HepG2 (cell line): Measurements from ENCODE around the gene IPPK. TPM values are rescaled to one million over a fixed set of nuclear protein-coding genes. Genes with fewer than 3 reads are reported as not detected.

Experiments
- ATAC-seq: fragments of 200-7000 bp; cut with Tn5 transposase; 3 replicates; pipeline ENCODE4 v1.9.1; 2020; ENCODE audit warnings: mild to moderate bottlenecking, moderate library complexity
- BruUV-seq: library from RNA; stranded (reverse); fragments of 400-500 nt; replicated peaks from 2 replicates; lab custom pipeline; 2021; lab: Mats Ljungman, UMichigan
- CTCF ChIA-PET: fragments of 300-600 bp; formaldehyde crosslinking; extraction: SDS; loops from one replicate; lab custom pipeline; 2021; ENCODE audit warnings: low total read pairs, inconsistent platforms, low intra/inter-chr PET ratio; lab: Yijun Ruan, JAX
- POLR2A ChIA-PET: fragments of 350-600 bp; sonication (Branson Sonifier 250); formaldehyde crosslinking; loops from one replicate; lab custom pipeline; 2020; ENCODE audit warnings: antibody characterized with exemption, inconsistent platforms; lab: Yijun Ruan, JAX
- DNase-seq: peaks from one replicate; pipeline ENCODE4 v3.0.0-alpha.2; 2015; ENCODE audit warnings: low spot score
- FAIRE-seq: peaks from 3 replicates; lab custom pipeline; 2011; peaks lifted over from hg19 to GRCh38; lab: Jason Lieb, UNC
- H2AFZ ChIP-seq: one replicate; pipeline ENCODE4 v1.6.1; 2011; ENCODE audit warnings: low read length, inconsistent platforms
- H3K27ac ChIP-seq: fragments of 300-600 bp; 3 replicates; pipeline ENCODE4 v1.8.0; 2011; ENCODE audit warnings: mixed run types, mild to moderate bottlenecking, mixed read lengths, low read length, inconsistent platforms; ENCODE audit not compliant: insufficient read depth; ENCODE audit errors: extremely low read length
- H3K27me3 ChIP-seq, 2 experiments: fragments of 200-600 bp in 1 of 2; 2 replicates in 1 of 2; 3 replicates in 1 of 2; pipeline versions ENCODE4 v1.6.0 to v1.8.0; 2011; ENCODE audit warnings: low read length in 2 of 2, mild to moderate bottlenecking in 2 of 2, moderate library complexity in 2 of 2, inconsistent platforms in 1 of 2; ENCODE audit not compliant: insufficient read depth in 2 of 2, control insufficient read depth in 1 of 2
- H3K36me3 ChIP-seq, 2 experiments: fragments of 200-600 bp in 1 of 2; replicated peaks in 1 of 2; 2 replicates in 1 of 2; 3 replicates in 1 of 2; pipeline versions ENCODE4 v1.5.1 to v1.8.0; 2011; ENCODE audit warnings: low read length in 2 of 2, inconsistent platforms in 1 of 2; ENCODE audit not compliant: insufficient read depth in 2 of 2, control insufficient read depth in 1 of 2
- H3K4me1 ChIP-seq: 2 replicates; pipeline ENCODE4 v1.5.1; 2012; ENCODE audit warnings: low read length, inconsistent platforms; ENCODE audit not compliant: insufficient read depth
- H3K4me2 ChIP-seq: 2 replicates; pipeline ENCODE4 v1.6.0; 2011; ENCODE audit warnings: low read depth, low read length, inconsistent platforms
- H3K4me3 ChIP-seq, 3 experiments: fragments of 200-600 bp in 1 of 3; sonication (generic), shearing (Covaris generic) in 1 of 3; replicated peaks in 1 of 3; 2 replicates each; pipeline ENCODE4 v1.5.1; 2011 to 2016; ENCODE audit warnings: low read length in 3 of 3, inconsistent platforms in 2 of 3, low read depth in 2 of 3, mild to moderate bottlenecking in 2 of 3, control low read depth in 1 of 3, mixed read lengths in 1 of 3; ENCODE audit not compliant: insufficient read depth in 1 of 3
- H3K79me2 ChIP-seq: one replicate; pipeline ENCODE4 v1.6.1; 2011; ENCODE audit warnings: low read length, inconsistent platforms; ENCODE audit not compliant: insufficient read depth
- H3K9ac ChIP-seq: 2 replicates; pipeline ENCODE4 v1.6.0; 2011; ENCODE audit warnings: mild to moderate bottlenecking, low read depth, low read length, inconsistent platforms; ENCODE audit not compliant: insufficient read depth
- H3K9me3 ChIP-seq: 2 replicates; pipeline ENCODE4 v1.5.1; 2012; ENCODE audit warnings: mild to moderate bottlenecking, low read length
- H4K20me1 ChIP-seq: 2 replicates; pipeline ENCODE4 v1.6.0; 2011; ENCODE audit warnings: inconsistent platforms, mild to moderate bottlenecking, low read length, moderate library complexity; ENCODE audit not compliant: insufficient read depth
- EHMT2 ChIP-seq: fragments of 200-600 bp; sonication (generic); IDR thresholded peaks from 2 replicates; pipeline ENCODE4 v1.7.0; 2017; ENCODE audit warnings: antibody characterized with exemption, low read depth, low read length, borderline replicate concordance
- EP300 ChIP-seq, 3 experiments: sonication (generic) in 1 of 3; formaldehyde crosslinking in 1 of 3; IDR thresholded peaks; 2 replicates each; pipeline versions ENCODE4 v1.5.1 to v1.6.1; 2011 to 2020; ENCODE audit warnings: low read depth in 2 of 3, low read length in 2 of 3, borderline replicate concordance in 1 of 3, improper control_type of control experiment in 1 of 3, mild to moderate bottlenecking in 1 of 3, missing genetic modification reagents in 1 of 3, moderate library complexity in 1 of 3
- HOMEZ ChIP-seq: IDR thresholded peaks from 2 replicates; pipeline ENCODE4 v1.6.1; 2016; ENCODE audit warnings: low read depth
- MIER3 ChIP-seq: IDR thresholded peaks from 2 replicates; pipeline ENCODE4 v1.6.1; 2016; ENCODE audit warnings: missing compliant biosample characterization, borderline replicate concordance
- MXI1 ChIP-seq: IDR thresholded peaks from 3 replicates; pipeline ENCODE4 v1.6.1; 2012; ENCODE audit warnings: low read depth, low read length, inconsistent platforms, borderline replicate concordance
- NCOR1 ChIP-seq: fragments of 200-600 bp; sonication (generic); IDR thresholded peaks from 2 replicates; pipeline ENCODE4 v1.7.0; 2017; ENCODE audit warnings: antibody characterized with exemption, low read length, borderline replicate concordance
- PAXIP1 ChIP-seq: sonication (generic); formaldehyde crosslinking; conservative IDR thresholded peaks from 2 replicates; pipeline ENCODE4 v1.4.0; 2020; ENCODE audit warnings: mild to moderate bottlenecking, missing genetic modification reagents, moderate library complexity
- POLR2G ChIP-seq: fragments of 200-400 bp; formaldehyde crosslinking; IDR thresholded peaks from 2 replicates; pipeline ENCODE4 v1.6.1; 2018; ENCODE audit warnings: mild to moderate bottlenecking, low read depth, low read length, moderate library complexity
- SALL1 ChIP-seq: sonication (generic); formaldehyde crosslinking; IDR thresholded peaks from 2 replicates; pipeline ENCODE4 v1.8.0; 2022; ENCODE audit warnings: mild to moderate bottlenecking, missing genetic modification reagents
- SIN3A ChIP-seq: IDR thresholded peaks from 2 replicates; pipeline ENCODE4 v1.6.1; 2011; ENCODE audit warnings: low read depth, mild to moderate bottlenecking, control low read depth, low read length, borderline replicate concordance
- SMARCE1 ChIP-seq: fragments of 450-650 bp; IDR thresholded peaks from 2 replicates; pipeline ENCODE4 v1.6.1; 2017; ENCODE audit warnings: borderline replicate concordance
- THAP11 ChIP-seq: IDR thresholded peaks from 2 replicates; pipeline ENCODE4 v1.6.1; 2016; ENCODE audit warnings: missing biosample characterization, missing genetic modification reagents
- U2AF1 ChIP-seq: fragments of 200-400 bp; formaldehyde crosslinking; optimal IDR thresholded peaks from 2 replicates; pipeline ENCODE3; 2017; ENCODE audit warnings: mild to moderate bottlenecking, low read depth, low read length
- ZNF142 ChIP-seq: sonication (generic); formaldehyde crosslinking; IDR thresholded peaks from 2 replicates; pipeline ENCODE4 v1.4.0; 2020; ENCODE audit warnings: missing genetic modification reagents
- WGBS: methylation state at CpG from one replicate; pipeline ENCODE4 v1.1.6; 2017; ENCODE audit warnings: low lambda C conversion rate; 5-methylcytosine and 5-hydroxymethylcytosine counted together
- in situ Hi-C: cut with HindIII; loops from 2 replicates; pipeline ENCODE4 v1.10.0; 2017; ENCODE audit warnings: low pct_unique_long_range_greater_than_20kb; ENCODE audit not compliant: extremely low pct_ligation_motif_present
- intact Hi-C: fragments of 100-400 bp; cut with micrococcal nuclease; formaldehyde crosslinking; loops from one replicate; pipeline ENCODE4 v1.10.0; 2022; ENCODE audit not compliant: unreplicated experiment
- polyA plus RNA-seq, 8 experiments: library from polyadenylated mRNA; depleted of rRNA in 3 of 8; stranded (reverse) in 7 of 8; unstranded in 1 of 8; fragments of >200 nt; fragmentation: Illumina TruSeq in 4 of 8; extraction: Trizol in 4 of 8; gene quantifications; 2 replicates each; pipeline versions ENCODE4 v1.2.1 to v1.2.3, GENCODE V29; 2011 to 2016; ENCODE audit warnings: low read depth in 4 of 8, missing spikeins in 1 of 8, mixed read lengths in 1 of 8; ENCODE audit not compliant: insufficient read depth in 1 of 8
- total RNA-seq, 5 experiments: library from RNA; depleted of rRNA; stranded (reverse); fragments of >200 nt; fragmentation: Illumina TruSeq; extraction: Trizol; gene quantifications; 2 replicates each; pipeline ENCODE4 v1.2.3, GENCODE V29; 2016; ENCODE audit warnings: low read depth in 1 of 5

Gene IPPK
- total and polyA plus RNA-seq, 2 of the 13 experiments (the other 11 are each of a cell fraction or from before 2014, with no cell fraction given), result 9.9 to 14.1 TPM

- CTCF ChIA-PET, result no interaction called here
- no peaks in the 10 kb centered on the region for H3K9me3 ChIP-seq
- intact Hi-C loops, result no loop called here
- H2AFZ ChIP-seq, result no peak overlapping the region
- H3K27ac ChIP-seq, result no peak overlapping the region
- 0 out of 2 replicates have a peak, but pooled peaks cover 7% of the 10 kb centered on the region for H3K4me1 ChIP-seq
- WGBS, result 93% methylated on average over 4 of the region's 6 CpGs
- BruUV-seq, result no TSS peak
- no peak for FAIRE-seq
- no peak for DNase-seq
- H4K20me1 ChIP-seq, result no peaks in the 10 kb centered on the region
- ATAC-seq, result no peak
- no peak overlapping the region for H3K9ac ChIP-seq
- no peaks in the 10 kb centered on the region for H3K27me3 ChIP-seq
- no peak overlapping the region for H3K4me2 ChIP-seq
- in situ Hi-C loops, result no loop called here
- no peaks in the 10 kb centered on the region for H3K79me2 ChIP-seq
- POLR2A ChIA-PET, result no interaction called here
- no peak overlapping the region for H3K4me3 ChIP-seq
- peaks cover 11 to 64% of the 10 kb centered on the region in 2 experiments for H3K36me3 ChIP-seq
- no peak for TF ChIP-seq PAXIP1 (CRISPR knock-in tag)
- no peak for TF ChIP-seq POLR2G
- TF ChIP-seq EP300 (IDR thresholded peaks at IDR 0.05; ENCODE audit: low read depth in 2 of 2, low read length in 2 of 2), result no peak
- no peak for TF ChIP-seq EP300 (CRISPR knock-in tag; IDR thresholded peaks at IDR 0.05; ENCODE audit: borderline replicate concordance)
- TF ChIP-seq MIER3, result no peak
- TF ChIP-seq SIN3A, result no peak
- TF ChIP-seq HOMEZ (CRISPR knock-in tag), result no peak
- TF ChIP-seq THAP11 (CRISPR knock-in tag), result no peak
- no peak for TF ChIP-seq EHMT2
- no peak for TF ChIP-seq NCOR1
- TF ChIP-seq MXI1, result no peak
- TF ChIP-seq SMARCE1, result no peak
- TF ChIP-seq SALL1 (CRISPR knock-in tag), result no peak
- TF ChIP-seq ZNF142 (CRISPR knock-in tag), result no peak
- no peak for TF ChIP-seq U2AF1
Observed at GRCh38 chr9:92648474-92648971, 21.4 kb downstream of the IPPK start.
